ENCODE data around the gene NTHL1. TPM values are rescaled to one million over a fixed set of nuclear protein-coding genes. Genes with fewer than 3 reads are reported as not detected.

NTHL1 gene
- polyA plus RNA-seq, 5 donors: 21.0 to 41.2 (median 26.9) TPM

DNA sequence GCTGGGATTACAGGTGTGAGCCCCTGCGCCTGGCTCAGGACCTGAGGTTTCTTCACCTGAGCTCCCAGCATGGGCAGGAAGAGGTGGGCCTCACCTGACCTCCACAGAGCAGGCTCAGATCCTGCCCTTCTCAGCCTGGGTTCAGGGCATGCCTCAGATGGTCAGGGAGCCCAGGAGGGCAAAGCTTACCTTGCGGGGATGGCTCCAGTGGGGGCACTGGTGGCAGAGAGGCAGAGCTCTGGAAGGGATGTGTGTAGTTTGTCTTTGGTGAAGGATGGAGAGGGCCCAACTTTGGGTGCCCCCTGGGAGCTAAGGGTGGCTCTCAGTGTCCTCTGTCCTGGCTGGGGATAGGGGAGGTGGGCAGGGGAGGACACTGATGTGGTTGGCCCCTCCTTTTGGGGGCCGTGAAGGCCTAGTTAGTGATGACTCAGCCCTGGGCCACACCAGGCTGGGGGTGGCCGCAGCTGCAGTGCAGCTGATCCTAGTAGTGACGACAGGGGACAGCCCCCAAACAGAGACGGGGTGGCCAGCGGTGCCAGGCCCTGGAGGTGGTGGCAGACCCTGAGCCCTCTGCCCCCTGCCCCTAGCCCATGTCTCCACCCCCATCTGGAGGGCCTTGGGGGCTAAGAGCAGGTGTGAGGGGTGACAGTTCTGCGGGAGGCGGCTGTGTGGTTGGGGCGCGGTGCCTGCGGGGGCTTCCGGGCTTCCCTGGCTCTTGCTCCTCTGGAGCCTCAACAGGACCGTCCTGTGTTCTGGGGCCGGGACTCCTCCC lies 15.2 kb downstream of the NTHL1 start:
- DNase-seq: no peak

- no peak for DNase-seq
Observed at GRCh38 chr16:2031081-2031577, 16.5 kb downstream of the NTHL1 start.

GRCh38 chr16:2030036-2030435 lies 17.6 kb downstream of the NTHL1 start:
- no peak for DNase-seq

DNA sequence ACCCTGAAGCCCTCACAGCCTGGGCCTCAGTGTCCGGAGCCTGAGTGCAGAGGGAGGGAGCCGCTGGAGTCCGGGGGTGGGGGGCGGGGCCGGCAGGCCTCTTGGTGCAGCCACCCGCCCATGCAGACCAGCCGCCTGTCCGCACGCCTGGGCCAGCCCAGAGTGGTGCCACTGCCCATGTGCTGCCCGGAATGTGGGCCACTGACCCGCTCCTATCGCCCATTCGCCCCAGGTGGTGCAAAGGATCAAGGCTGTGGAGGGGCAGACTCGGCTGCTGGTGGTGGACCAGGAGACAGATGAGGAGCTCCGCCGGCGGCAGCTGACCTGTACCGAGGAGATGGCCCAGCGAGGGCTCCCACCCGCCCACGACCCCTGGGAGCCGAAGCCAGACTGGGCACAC lies 18.3 kb downstream of the NTHL1 start:
- no peak for DNase-seq

DNA sequence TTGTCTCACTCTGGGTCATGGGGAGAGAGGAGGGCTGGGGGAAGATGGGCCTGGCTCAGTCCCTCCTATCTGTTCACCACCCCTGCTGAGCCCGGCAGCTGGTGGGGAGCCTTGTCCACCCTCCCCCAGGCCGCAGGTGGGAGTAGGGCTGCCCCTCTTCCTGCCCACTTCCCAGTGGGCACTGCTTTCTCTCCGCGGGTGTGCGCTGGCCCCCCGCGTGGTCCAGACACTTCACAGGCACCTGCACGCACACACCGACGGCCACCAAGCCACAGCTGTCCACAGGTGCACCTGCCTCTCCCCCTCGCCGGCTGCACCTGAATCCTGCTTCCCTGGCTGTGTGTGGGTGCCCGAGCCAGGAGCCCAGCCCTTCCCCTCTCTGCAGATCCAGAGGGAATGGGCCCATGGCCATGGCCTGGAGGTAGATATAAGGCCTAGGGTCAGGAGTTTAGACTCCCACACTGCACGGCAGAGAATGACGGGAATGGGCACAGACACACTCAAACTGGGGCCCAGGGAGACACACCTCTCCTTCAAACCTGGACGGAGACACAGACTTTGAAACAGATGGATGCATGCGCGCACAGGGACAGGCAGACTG lies 18.9 kb downstream of the NTHL1 start:
- DNase-seq: no peak

DNA sequence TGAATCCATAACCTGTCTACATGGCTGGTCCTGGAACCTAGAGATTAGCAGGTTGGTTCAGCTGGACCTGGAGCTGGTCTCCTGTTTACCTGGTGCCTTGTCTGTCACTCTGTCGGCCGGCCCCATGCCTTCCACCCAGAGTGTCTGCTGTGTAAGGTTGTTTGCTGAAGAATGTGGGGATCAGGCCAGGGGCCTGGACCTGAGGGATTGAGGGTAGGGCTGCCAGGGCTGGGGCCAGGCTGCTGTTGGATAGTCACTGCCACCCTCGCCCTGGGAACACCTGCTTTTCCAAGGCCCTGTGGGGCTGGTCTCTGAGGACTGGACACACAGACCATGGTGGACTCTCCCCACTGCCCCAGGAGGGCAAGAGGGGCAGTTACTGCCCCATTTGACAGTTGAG lies 19.5 kb downstream of the NTHL1 start:
- no peak for DNase-seq

DNA sequence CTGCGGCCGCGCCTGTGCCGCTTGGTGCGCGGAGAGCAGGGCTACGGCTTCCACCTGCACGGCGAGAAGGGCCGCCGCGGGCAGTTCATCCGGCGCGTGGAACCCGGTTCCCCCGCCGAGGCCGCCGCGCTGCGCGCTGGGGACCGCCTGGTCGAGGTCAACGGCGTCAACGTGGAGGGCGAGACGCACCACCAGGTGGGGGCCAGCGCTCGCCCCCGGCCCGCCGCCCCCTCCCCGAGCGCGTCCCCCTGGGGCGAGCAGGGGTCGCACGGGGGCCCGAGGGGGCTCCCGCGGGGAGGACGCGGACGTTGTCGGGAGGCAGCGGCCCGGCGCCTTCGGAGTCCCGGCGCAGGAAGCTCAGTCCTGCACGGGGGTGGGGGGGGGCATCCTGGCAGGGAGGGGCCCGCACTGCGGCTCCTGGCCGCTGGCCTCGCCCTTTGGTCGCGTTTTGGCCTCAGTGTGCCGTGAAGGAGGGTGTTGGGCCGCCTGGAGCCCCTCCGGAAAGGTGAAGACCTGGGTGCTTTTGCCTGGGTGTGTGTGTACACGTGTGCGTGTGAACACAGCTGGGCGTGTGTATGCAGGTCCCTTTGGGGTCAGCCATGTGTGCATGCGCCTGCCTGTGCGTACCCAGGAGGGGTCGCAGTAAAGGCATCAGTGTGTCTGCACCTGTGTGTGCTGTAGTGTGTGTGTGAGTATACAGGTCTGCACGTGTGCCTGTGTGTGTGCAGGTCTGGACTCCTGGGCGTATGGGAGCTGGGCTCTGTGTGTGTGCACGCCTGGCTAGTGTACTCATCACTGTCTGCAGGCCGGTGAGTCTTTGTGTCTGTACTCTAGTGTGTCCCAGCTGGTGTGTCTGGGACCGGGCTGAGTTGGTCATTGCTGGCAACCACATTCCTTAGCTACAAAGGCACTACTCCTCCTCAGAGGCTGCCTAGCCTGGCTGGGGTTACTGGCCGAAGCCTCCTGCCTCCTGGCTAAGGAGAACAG lies 20.3 kb downstream of the NTHL1 start:
- no peak for DNase-seq

GRCh38 chr16:2026461-2027023 lies 21.1 kb downstream of the NTHL1 start, which contains the start of gene NHERF2:
NHERF2 (plus strand) TSS chr16:2026902; CDS start chr16:2027006, 104 bp downstream.
- no peak for DNase-seq

DNA sequence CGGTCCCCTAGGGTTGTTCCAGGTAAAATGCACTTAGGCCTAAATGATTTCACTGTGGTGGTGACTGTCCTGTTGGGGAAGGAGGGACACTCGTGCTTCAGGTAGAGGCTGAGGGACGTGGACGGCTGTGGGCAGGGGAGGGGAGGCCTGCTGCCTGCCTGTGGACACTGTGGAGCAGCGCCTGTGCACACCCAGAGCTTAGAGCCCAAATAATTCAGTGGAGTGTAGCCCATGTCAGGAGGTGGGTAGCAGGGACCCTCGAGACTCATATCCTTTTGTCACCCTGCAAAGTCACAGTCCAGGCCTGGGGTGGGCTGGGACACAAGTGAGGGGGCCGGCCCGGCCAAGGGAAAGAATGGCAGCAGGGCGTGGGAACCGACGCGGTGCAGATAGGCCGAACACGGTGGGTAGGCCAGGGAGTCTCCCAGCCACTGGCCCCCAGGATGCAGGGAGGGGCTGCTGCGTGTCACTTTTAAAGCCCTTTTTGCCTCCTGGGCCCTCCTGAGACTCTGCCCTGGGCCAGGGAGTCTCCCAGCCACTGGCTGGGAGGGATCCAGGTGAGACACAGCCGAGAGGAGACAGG lies 21.7 kb downstream of the NTHL1 start:
- no peak for DNase-seq

DNA sequence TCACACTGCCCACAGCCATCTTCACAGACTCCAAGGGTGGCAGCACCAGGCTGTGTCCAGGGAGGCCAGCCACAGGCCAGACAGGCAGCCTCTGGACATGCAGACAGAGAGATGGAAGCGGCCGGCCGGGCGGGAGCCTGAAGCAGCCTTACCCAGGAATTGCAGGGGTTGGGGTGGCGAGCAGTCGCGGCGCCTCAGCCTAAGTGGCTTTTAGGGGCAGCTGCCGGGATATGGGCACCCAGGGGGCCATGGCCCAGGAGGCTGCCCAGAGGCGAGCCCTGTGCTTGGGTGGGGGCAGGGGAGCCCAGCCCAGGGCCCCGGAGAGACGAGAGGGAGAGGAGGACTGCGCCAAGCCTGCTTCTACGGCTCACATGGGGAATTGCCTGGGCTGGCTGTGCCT lies 22.4 kb downstream of the NTHL1 start:
- DNase-seq: no peak

DNA sequence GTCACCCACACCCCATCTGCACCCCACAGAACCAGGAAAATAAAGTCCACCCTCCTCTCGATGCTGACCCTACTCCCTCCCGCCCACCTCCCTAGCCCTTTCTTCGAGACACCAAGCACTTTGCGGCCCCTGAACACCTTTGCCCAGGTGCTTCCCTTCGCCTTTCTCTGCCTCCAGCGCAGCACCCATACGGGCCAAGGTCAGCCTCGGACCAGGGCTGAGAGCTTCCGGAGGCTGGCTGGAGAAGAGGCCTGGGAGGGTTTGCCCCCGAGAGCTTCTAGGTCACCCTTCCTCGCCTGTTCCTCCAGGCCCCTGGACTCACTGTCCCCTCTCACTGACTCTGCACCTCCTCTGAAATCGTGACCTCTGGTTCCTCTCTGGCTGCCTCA lies 23.6 kb downstream of the NTHL1 start:
- no peak for DNase-seq

DNA sequence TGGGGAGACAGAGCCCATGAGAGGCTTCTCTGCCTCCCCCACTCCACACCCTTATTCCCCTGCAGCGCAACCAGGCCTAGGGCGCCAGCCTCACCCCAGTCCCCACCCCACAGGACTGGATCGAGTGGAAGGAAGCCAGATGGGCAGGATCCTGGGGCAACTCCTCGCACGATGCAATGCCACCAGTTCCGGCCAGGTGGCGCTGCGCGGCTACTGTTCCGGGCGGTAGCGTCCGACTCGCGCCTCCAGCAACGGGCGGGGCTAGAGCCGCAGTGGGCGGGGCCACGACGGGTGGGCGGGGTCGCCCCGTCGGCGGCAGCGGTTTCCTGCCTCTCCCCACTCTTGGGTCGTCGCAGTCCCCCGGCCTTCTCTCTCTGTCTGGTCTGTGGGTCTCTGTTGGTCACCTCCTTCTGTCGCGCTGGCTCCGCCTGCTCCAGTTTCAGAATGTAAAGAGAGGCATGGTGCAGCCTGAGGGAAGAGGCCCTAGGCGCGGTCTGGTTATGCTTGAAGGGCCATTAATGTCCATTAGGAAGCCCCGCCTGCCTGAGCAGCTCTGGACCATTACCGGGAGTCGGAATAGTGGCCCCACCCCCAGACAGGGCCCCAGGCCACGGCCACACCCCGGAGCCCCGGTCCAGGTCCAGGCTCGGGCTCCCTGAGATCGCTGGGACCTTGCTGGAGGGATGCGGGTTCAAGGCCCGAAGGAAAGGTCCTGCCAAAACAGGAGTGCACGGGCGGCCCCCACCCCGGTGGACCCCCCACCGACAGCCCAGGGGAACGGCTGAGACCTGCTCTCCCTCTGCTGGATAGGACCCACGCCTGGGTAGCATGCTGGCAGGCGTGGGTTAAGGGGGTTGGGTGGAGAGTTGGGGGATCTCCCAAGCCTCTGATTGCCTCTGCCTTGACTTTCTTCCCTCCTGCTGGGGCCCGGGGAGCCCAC lies 24.3 kb downstream of the NTHL1 start:
- DNase-seq: peak; percentile 93

GRCh38 chr16:2022723-2023091 lies 24.9 kb downstream of the NTHL1 start:
- DNase-seq: no peak

DNA sequence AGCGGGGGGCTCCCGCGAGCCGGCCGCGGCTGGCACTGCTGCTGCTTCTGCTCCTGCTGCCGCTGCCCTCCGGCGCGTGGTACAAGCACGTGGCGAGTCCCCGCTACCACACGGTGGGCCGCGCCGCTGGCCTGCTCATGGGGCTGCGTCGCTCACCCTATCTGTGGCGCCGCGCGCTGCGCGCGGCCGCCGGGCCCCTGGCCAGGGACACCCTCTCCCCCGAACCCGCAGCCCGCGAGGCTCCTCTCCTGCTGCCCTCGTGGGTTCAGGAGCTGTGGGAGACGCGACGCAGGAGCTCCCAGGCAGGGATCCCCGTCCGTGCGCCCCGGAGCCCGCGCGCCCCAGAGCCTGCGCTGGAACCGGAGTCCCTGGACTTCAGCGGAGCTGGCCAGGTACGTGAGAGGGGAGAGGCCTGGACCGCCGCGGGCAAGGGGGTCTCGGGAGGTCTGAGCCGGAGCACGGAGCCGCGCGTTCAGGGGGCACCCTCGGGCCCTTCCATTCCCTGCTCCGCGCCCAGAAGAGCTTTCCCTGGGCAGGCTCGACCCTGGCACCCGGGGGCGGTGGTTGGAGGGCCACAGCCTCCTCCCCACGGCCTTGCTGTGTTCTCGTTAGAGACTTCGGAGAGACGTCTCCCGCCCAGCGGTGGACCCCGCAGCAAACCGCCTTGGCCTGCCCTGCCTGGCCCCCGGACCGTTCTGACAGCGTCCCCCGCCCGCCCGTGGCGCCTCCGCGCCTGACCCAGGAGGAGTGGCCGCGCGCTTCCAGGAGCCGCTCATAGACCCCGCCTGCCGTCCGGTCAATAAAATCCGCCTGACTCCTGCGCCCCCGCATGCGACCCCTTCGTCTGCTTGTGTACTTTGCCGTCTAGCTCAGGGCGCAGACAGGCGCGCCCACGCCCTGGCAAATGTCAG lies 27.5 kb downstream of the NTHL1 start:
- no peak for DNase-seq

- DNase-seq: no peak
Observed at GRCh38 chr16:2019518-2019920, 28.1 kb downstream of the NTHL1 start, which contains the start of gene NPW. NPW (plus strand) TSS chr16:2019785.

DNA sequence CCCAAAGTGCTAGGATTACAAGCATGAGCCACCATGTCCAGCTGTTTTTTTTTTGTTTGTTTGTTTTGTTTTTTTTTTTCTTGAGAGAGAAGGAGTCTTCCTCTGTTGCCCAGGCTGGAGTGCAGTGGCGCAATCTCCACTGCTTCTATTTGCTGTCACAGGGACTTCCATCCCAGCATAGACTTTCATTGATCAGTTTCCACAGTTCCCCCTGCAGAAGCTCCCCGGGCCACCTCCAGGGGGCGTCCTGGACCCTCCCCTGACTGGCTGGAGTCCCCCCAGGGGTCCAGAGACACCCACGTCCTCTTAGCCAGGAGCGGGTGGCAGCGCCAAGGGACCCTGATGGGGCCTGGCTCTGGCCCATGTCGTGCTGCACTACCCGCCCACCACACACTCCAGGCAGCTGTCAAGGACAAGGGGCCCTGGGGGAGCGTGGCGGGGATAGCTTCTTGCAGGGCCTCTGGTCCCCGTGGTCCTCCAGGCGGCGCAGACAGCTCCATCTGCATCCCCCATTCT lies 31.2 kb downstream of the NTHL1 start:
- DNase-seq: no peak

- no peak for DNase-seq
Observed at GRCh38 chr16:2015947-2016208, 31.8 kb downstream of the NTHL1 start.

DNA sequence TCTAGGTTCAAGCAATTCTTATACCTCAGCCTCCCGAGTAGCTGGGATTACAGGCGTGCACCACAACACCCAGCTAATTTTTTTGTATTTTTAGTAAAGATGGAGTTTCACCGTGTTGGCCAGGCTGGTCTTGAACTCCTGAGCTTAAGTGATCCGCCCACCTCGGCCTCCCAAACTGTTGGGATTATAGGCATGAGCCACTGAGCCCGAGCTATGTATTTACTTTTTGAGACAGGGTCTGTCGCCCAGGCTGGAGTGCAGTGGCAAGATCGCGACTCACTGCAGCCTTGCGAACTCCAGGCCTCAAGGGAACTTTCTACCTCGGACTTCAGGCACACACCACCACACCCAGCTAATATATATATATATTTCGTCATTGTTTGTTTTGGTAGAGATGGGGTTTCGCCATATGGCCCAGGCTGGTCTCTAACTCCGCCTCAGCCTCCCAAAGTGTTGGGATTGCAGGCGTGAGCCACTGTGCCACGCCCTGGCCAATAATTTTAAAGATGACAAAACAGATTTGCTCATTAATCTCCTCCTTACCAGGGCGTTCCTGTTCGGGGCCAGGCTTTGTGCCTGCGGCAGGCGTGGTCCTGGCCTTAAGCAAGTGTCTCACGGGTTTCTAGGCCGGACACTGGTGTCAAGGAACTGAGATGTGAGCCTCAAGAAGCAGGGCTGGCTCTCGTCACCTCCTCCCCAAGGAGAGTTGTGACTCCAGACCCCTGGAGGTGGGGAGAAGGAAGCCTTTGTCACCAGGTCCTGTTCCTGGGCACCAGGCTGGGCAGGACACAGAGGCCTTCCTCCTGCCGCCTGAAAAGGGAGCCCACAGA lies 32.3 kb downstream of the NTHL1 start:
- no peak for DNase-seq

All from right lung (tissue), 5 donors.